Tibial nerve (tissue), 4 donors: ENCODE measurements around the gene LCP1. TPM values are rescaled to one million over a fixed set of nuclear protein-coding genes. Genes with fewer than 3 reads are reported as not detected.

Experiments used
- DNase-seq, 2 donors: peaks; one replicate each; pipeline ENCODE4 v3.0.0-alpha.2; 2019; ENCODE audit warnings: low spot score in 2 of 2
- H3K27ac ChIP-seq, 4 donors: fragments of 200-600 bp; sonication (generic) in 3 of 4; one replicate each; pipeline ENCODE4 v1.5.1; 2017 to 2019; ENCODE audit warnings: mild to moderate bottlenecking in 1 of 4
- H3K27me3 ChIP-seq, 2 donors: fragments of 200-600 bp; sonication (generic) in 1 of 2; one replicate each; pipeline versions ENCODE4 v1.5.1 to v1.6.0; 2017 to 2019
- H3K36me3 ChIP-seq, 3 donors: fragments of 200-600 bp; sonication (generic); one replicate each; pipeline ENCODE4 v1.5.1; 2018 to 2019
- H3K4me1 ChIP-seq, 4 donors: fragments of 200-600 bp; sonication (generic) in 3 of 4; one replicate each; pipeline ENCODE4 v1.5.1; 2017 to 2019
- H3K4me3 ChIP-seq, 4 donors: fragments of 200-600 bp; sonication (generic) in 3 of 4; one replicate each; pipeline ENCODE4 v1.5.1; 2017 to 2019; ENCODE audit warnings: mild to moderate bottlenecking in 1 of 4, moderate library complexity in 1 of 4
- H3K9me3 ChIP-seq, 4 donors: fragments of 200-600 bp; sonication (generic) in 3 of 4; one replicate each; pipeline ENCODE4 v1.5.1; 2017 to 2019
- CTCF ChIP-seq, 5 experiments: fragments of 200-600 bp in 3 of 5; fragments of 450-650 bp in 2 of 5; sonication (generic) in 3 of 5; IDR thresholded peaks; one replicate each; pipeline ENCODE4 v1.5.1; 2016 to 2019; ENCODE audit warnings: antibody characterized with exemption in 5 of 5, mild to moderate bottlenecking in 3 of 5, moderate library complexity in 2 of 5
- EP300 ChIP-seq, 2 donors: sonication (generic); formaldehyde crosslinking; IDR thresholded peaks; one replicate each; pipeline ENCODE4 v1.6.1; 2017; ENCODE audit warnings: antibody characterized with exemption in 2 of 2, mild to moderate bottlenecking in 1 of 2
- POLR2A ChIP-seq, 2 donors: fragments of 450-650 bp; IDR thresholded peaks; one replicate each; pipeline ENCODE4 v1.6.1; 2017; ENCODE audit warnings: antibody characterized with exemption in 2 of 2, mild to moderate bottlenecking in 2 of 2, moderate library complexity in 2 of 2
- WGBS, 2 donors: methylation state at CpG; one replicate each; pipeline ENCODE4 v1.1.5; 2018; 5-methylcytosine and 5-hydroxymethylcytosine counted together
- total RNA-seq, 4 donors: library from RNA; depleted of rRNA; stranded (reverse); fragments of >200 nt; gene quantifications; one replicate each; pipeline ENCODE4 v1.1.0, GENCODE V29; 2016

The LCP1 gene
- total RNA-seq, 4 donors from 2014 or later, result 18.1 to 62.7 (median 22.4) TPM

- H3K4me1 ChIP-seq, result peaks cover 0 to under 1% (median 0%) of the 10 kb centered on the region in 4 donors
- DNase-seq, result peak in 1 of 2 donors; percentile 55
- H3K27me3 ChIP-seq, result no peaks in the 10 kb centered on the region
- H3K36me3 ChIP-seq, result no peaks in the 10 kb centered on the region
- H3K4me3 ChIP-seq, result no peak overlapping the region
- 36 to 39% methylated on average over 6 of the region's 6 CpGs for WGBS, 2 donors
- TF ChIP-seq POLR2A (IDR thresholded peaks at IDR 0.05), result no peak
- no peak for TF ChIP-seq EP300 (IDR thresholded peaks at IDR 0.05)
- peak; percentile 14 to 50 (median 23) for TF ChIP-seq CTCF (IDR thresholded peaks at IDR 0.05)
- H3K9me3 ChIP-seq, result no peaks in the 10 kb centered on the region
- peak overlapping the region in 1 of 4 donors; percentile 34 for H3K27ac ChIP-seq
Observed at GRCh38 chr13:46184277-46184699, 2.3 kb upstream of the LCP1 start.

- Histone ChIP-seq H3K36me3 (no peaks in the 10 kb centered on the region), H3K27me3 (no peaks in the 10 kb centered on the region), H3K27ac (peak overlapping the region in 2 of 4 donors; percentile 45 to 75), H3K9me3 (no peaks in the 10 kb centered on the region), H3K4me1 (peaks cover 0 to 7% (median 0%) of the 10 kb centered on the region in 4 donors), H3K4me3 (no peak overlapping the region)
- no peak for TF ChIP-seq CTCF (IDR thresholded peaks at IDR 0.05)
- DNase-seq, result no peak
- 79 to 80% methylated on average over 15 of the region's 15 CpGs for WGBS, 2 donors
Observed at GRCh38 chr13:46183018-46183946, 1.3 kb upstream of the LCP1 start.

GRCh38 chr13:46182491-46182877 lies 507 bp upstream of the LCP1 start:
- H3K9me3 ChIP-seq, result no peaks in the 10 kb centered on the region
- peak overlapping the region in 3 of 4 donors; percentile 2 to 75 (median 45) for H3K27ac ChIP-seq
- no peaks in the 10 kb centered on the region for H3K36me3 ChIP-seq
- H3K4me3 ChIP-seq, result no peak overlapping the region
- peaks cover 0 to 7% (median 0%) of the 10 kb centered on the region in 4 donors for H3K4me1 ChIP-seq
- WGBS, 2 donors, result 71 to 83% methylated on average over 2 of the region's 2 CpGs
- no peaks in the 10 kb centered on the region for H3K27me3 ChIP-seq
- TF ChIP-seq POLR2A (IDR thresholded peaks at IDR 0.05) (no peak), CTCF (IDR thresholded peaks at IDR 0.05) (no peak), EP300 (IDR thresholded peaks at IDR 0.05) (no peak)
- DNase-seq, result no peak

- Histone ChIP-seq H3K36me3 (no peaks in the 10 kb centered on the region), H3K4me3 (peak overlapping the region in 3 of 4 donors; percentile 7 to 49 (median 39)), H3K9me3 (no peaks in the 10 kb centered on the region), H3K4me1 (peaks cover 0 to 7% (median 0%) of the 10 kb centered on the region in 4 donors), H3K27me3 (no peaks in the 10 kb centered on the region), H3K27ac (peak overlapping the region in 2 of 4 donors; percentile 50 to 75)
- WGBS, 2 donors, result 78 to 83% methylated on average over 5 of the region's 5 CpGs
- TF ChIP-seq POLR2A (IDR thresholded peaks at IDR 0.05) (no peak), CTCF (IDR thresholded peaks at IDR 0.05) (no peak), EP300 (IDR thresholded peaks at IDR 0.05) (no peak)
- DNase-seq, result no peak
Observed at GRCh38 chr13:46181377-46181839, 569 bp downstream of the LCP1 start.
